Kidney tubule cell (primary cell): Measurements from ENCODE around the gene NHLRC1.

Source experiments
- DNase-seq: peaks from one replicate; pipeline ENCODE4 v3.0.0-alpha.2; 2018; ENCODE audit warnings: low spot score

The NHLRC1 gene

DNA sequence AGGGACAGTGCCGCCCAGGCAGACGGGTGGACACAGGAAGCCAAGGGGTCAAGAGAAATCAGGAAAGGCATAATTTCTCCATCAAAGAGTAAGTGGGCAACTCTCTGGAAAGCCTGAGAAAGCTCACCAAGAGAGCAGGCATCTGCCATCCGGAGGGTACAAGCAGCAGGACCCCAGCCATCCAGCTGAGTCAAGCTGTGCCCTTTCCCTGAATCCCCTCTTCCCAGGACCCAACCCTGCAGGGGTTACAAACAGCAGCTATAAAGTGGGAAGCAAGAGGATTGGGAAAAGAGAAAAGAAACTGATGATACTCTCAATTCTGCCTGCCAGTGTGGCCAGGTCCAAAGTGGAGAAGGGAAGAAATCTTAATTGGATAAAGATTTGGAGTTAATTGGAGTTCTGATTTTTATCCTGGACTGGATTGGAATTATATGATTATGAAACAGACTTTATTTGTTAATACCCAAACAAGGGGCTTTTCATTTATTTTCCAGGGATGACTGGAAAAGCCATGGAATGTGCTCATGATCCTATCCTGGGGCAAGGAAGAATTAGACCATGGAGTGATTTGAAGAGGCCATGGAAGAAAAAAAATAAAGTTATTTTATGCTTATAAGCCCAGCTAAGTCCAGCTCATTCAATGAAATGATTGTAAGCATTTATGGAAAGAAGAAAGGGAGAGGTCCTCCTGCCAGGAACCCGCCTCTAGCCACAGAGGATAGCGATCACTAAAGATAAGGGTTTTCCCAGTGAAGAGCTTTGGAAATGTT is 34.9 kb downstream of the NHLRC1 start:
- no peak for DNase-seq

DNA sequence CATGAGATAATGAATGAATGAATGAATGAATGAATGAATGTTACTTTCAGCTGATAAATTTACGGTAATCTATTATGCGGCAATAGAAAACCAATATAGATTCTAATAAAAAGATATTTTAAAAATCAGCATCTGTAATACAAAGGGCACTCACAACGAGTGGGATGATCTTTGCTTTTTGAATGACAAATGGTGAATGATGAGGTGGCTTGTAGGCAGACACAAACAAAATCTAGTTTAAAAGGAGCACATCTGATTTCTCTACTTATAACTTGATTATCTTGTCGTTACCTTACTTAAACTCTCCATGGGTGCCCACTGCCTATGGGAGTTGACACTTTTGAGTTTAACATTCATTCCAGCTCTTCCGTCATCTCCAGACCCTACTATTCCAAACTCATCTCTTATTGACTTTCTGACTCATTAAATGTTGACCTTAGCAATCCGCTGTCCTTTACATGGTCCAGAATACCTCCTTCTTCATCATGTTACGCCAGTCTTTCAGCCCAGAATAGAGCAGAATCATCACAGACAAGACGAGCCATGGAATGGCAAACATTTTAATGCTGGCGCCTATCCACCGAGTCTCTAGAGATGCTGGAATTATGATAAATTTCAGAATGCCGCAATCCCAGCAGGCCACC is 41.3 kb downstream of the NHLRC1 start:
- DNase-seq = no peak

DNA sequence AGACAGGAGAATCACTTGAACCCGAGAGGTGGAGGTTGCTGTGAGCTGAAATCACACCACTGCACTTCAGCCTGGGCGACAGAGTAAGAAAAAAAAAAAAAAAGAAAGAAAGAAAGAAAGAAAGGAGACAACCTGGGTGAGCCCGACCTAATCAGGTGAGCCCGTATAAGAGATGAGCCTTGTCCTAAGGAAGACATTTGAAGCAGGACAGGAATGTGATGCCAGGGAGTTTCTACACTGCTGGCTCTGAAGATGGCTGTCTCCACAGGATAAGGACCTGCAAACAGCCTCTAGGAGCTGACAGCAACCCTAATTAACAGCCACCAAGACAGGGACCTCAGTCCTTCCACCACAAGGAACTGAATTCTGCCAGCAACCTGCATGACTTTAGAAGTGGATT is 41.9 kb downstream of the NHLRC1 start:
- DNase-seq = no peak

DNA sequence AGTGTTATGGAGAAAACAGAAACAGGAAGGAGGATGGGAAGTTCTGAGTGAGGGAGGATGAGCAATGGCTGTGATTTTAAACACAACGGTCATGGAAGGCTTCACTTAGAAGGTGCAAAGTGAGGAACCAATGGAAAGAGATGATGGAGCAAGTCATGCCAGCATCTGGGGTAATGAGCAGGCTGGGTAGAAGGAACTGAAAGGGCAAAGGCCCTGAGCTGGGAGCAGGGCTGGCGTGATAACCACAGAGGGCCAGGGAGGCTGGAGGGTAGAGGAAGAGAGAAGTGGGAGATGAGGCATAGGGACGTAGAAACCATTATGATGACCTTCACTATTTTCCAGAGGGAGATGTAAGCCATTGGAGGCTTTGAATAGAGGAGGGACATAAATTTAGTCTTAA is 43.6 kb downstream of the NHLRC1 start:
- no peak for DNase-seq

DNA sequence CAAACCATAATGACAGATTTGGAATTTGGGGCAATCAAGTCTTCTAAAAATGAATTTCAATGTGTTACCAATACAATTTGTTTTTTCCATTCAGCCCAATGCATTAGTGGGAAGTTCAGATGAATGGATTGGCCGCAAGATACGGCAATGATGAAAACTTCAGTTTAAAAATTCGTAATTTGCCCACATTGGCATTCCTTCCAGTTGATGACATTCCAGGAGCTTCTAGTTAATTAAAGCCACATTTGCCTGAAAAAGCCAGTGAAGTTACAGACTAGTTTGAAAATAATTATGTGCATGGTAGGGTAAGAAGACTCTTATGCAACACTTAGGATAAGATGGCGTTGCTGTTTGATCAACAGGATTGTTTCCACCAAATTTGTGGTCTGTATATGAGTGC is 46.2 kb downstream of the NHLRC1 start:
- DNase-seq = no peak

DNA sequence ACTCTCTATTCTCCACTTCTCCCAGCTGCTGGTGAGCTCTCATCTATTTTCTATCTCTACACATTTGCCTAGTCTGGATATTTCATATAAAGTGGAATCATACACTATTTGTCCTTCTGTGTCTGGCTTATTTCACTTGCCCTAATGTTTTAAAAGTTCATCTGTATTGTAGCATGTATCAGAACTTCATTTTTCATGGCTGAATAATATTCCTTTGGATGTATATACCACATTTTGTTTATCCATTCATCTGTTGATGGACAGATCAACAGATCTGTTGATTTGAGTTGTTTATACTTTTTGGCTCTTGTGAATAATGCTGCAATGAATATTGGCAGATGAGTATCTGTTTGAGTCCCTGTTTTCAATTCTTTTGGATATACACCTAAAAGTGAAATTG is 49.6 kb downstream of the NHLRC1 start:
- no peak for DNase-seq

DNA sequence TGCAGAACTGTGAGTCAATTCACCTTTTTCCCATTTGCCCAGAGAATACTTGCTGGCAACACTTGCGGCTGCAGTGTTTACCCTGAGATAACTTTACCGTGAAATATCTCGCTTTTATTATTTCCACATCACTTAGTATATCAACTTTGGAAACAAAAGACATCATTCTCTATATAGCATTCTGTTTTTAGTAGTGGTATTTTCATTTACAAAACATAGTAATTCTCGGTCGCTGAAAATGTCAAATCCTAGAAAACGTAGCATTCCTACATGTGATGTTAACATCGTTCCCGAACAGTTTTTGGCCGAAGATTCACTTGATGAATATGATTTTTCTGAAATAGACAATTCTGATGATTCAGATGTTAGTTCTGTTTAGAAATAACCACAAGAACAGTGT is 52.0 kb downstream of the NHLRC1 start:
- DNase-seq = no peak
